Subcutaneous abdominal adipose tissue (tissue), 5 donors: Measurements from ENCODE around the gene MTHFS.
A peak's percentile ranks its signal among the peaks of the same experiment; 100 is the strongest.
"Not testable (repeated sequence)": the region's sequence is repeated elsewhere in the genome, so short reads cannot be mapped to it uniquely, and the experiment has no call there.

Experiments used
- H3K27ac ChIP-seq: one replicate; pipeline ENCODE4 v1.7.0; 2013; ENCODE audit warnings: low read depth, mild to moderate bottlenecking, inconsistent platforms, low read length, moderate library complexity
- H3K27me3 ChIP-seq, 5 donors: one replicate each; pipeline ENCODE4 v1.7.0; 2013; ENCODE audit warnings: low read length in 5 of 5, inconsistent platforms in 1 of 5; ENCODE audit not compliant: control insufficient read depth in 5 of 5, insufficient read depth in 4 of 5
- H3K36me3 ChIP-seq, 5 donors: one replicate each; pipeline ENCODE4 v1.7.0; 2013; ENCODE audit warnings: low read length in 5 of 5; ENCODE audit not compliant: control insufficient read depth in 5 of 5, insufficient read depth in 5 of 5
- H3K4me1 ChIP-seq, 5 donors: one replicate each; pipeline ENCODE4 v1.7.0; 2013; ENCODE audit warnings: low read length in 5 of 5, mild to moderate bottlenecking in 3 of 5, moderate library complexity in 1 of 5; ENCODE audit not compliant: control insufficient read depth in 5 of 5, insufficient read depth in 5 of 5
- H3K4me3 ChIP-seq, 5 donors: one replicate each; pipeline ENCODE4 v1.7.0; 2013; ENCODE audit warnings: low read length in 5 of 5, low read depth in 1 of 5
- H3K9ac ChIP-seq, 5 donors: one replicate each; pipeline ENCODE4 v1.7.0; 2013; ENCODE audit warnings: low read length in 5 of 5, mild to moderate bottlenecking in 4 of 5, moderate library complexity in 3 of 5
- H3K9me3 ChIP-seq, 5 donors: one replicate each; pipeline ENCODE4 v1.7.0; 2013; ENCODE audit warnings: low read length in 5 of 5; ENCODE audit not compliant: control insufficient read depth in 5 of 5
- donor health status: healthy.
- donor health status: healthy.
- donor health status: healthy.
- donor health status: healthy.
- donor health status: healthy.

MTHFS gene

GRCh38 chr15:79929412-79929811, 32.6 kb upstream of the MTHFS start:
- Histone ChIP-seq H3K9ac (no peak overlapping the region), H3K36me3 (no peaks in the 10 kb centered on the region), H3K4me1 (peaks cover 0 to 2% (median 2%) of the 10 kb centered on the region in 5 donors), H3K9me3 (no peaks in the 10 kb centered on the region), H3K27ac (no peak overlapping the region), H3K27me3 (peaks cover 0 to 10% (median 0%) of the 10 kb centered on the region in 5 donors), H3K4me3 (no peak overlapping the region)

GRCh38 chr15:79926116-79926515, 29.3 kb upstream of the MTHFS start:
- not testable (repeated sequence) for H3K4me3 ChIP-seq, H3K9me3 ChIP-seq, H3K27me3 ChIP-seq, H3K9ac ChIP-seq, H3K36me3 ChIP-seq, H3K27ac ChIP-seq
- H3K4me1 ChIP-seq, result peaks cover 0 to 16% (median 13%) of the 10 kb centered on the region in 5 donors

GRCh38 chr15:79924379-79924778, 27.6 kb upstream of the MTHFS start:
- peaks cover 0 to 6% (median 2%) of the 10 kb centered on the region in 5 donors for H3K36me3 ChIP-seq
- H3K27me3 ChIP-seq, result no peaks in the 10 kb centered on the region
- H3K4me1 ChIP-seq, result peaks cover 0 to 16% (median 13%) of the 10 kb centered on the region in 5 donors
- peak overlapping the region in 3 of 5 donors; percentile 81 to 90 (median 86) for H3K9ac ChIP-seq
- peak overlapping the region; percentile 68 to 89 (median 84) for H3K4me3 ChIP-seq
- H3K9me3 ChIP-seq, result peaks cover 0 to 26% (median 18%) of the 10 kb centered on the region in 5 donors
- peak overlapping the region; percentile 85 for H3K27ac ChIP-seq

- Histone ChIP-seq H3K4me1 (peaks cover 0 to 16% (median 13%) of the 10 kb centered on the region in 5 donors), H3K9ac (peak overlapping the region; percentile 56 to 90 (median 81)), H3K27ac (peak overlapping the region; percentile 85), H3K4me3 (peak overlapping the region; percentile 68 to 89 (median 84)), H3K27me3 (no peaks in the 10 kb centered on the region), H3K36me3 (peaks cover 0 to 6% (median 2%) of the 10 kb centered on the region in 5 donors), H3K9me3 (peaks cover 0 to 33% (median 25%) of the 10 kb centered on the region in 5 donors)
Measured at GRCh38 chr15:79923515-79924169, 26.8 kb upstream of the MTHFS start.

GRCh38 chr15:79923079-79923514, 26.3 kb upstream of the MTHFS start:
- Histone ChIP-seq H3K4me3 (peak overlapping the region; percentile 68 to 89 (median 84)), H3K9me3 (peaks cover 0 to 38% (median 28%) of the 10 kb centered on the region in 5 donors)

GRCh38 chr15:79922512-79923078, 25.8 kb upstream of the MTHFS start:
- H3K36me3 ChIP-seq, result peaks cover 0 to 6% (median 2%) of the 10 kb centered on the region in 5 donors
- peak overlapping the region; percentile 68 to 89 (median 84) for H3K4me3 ChIP-seq
- H3K9ac ChIP-seq, result peak overlapping the region in 4 of 5 donors; percentile 66 to 90 (median 84)
- peaks cover 0 to 16% (median 13%) of the 10 kb centered on the region in 5 donors for H3K4me1 ChIP-seq
- H3K27ac ChIP-seq, result peak overlapping the region; percentile 85
- peaks cover 0 to 43% (median 33%) of the 10 kb centered on the region in 5 donors for H3K9me3 ChIP-seq
- H3K27me3 ChIP-seq, result no peaks in the 10 kb centered on the region

More at GRCh38 chr15:79923079-79923514, 26.3 kb upstream of the MTHFS start:
- peak overlapping the region; percentile 85 for H3K27ac ChIP-seq
- no peaks in the 10 kb centered on the region for H3K27me3 ChIP-seq
- H3K9ac ChIP-seq, result peak overlapping the region in 4 of 5 donors; percentile 66 to 90 (median 84)
- peaks cover 0 to 6% (median 2%) of the 10 kb centered on the region in 5 donors for H3K36me3 ChIP-seq
- H3K4me1 ChIP-seq, result peaks cover 0 to 16% (median 13%) of the 10 kb centered on the region in 5 donors

- Histone ChIP-seq H3K27ac (no peak overlapping the region), H3K4me1 (peaks cover 0 to 16% (median 13%) of the 10 kb centered on the region in 5 donors), H3K4me3 (peak overlapping the region in 1 of 5 donors; percentile 41), H3K9me3 (peaks cover 0 to 68% (median 59%) of the 10 kb centered on the region in 5 donors), H3K27me3 (no peaks in the 10 kb centered on the region), H3K36me3 (peaks cover 0 to 6% (median 2%) of the 10 kb centered on the region in 5 donors), H3K9ac (no peak overlapping the region)
Measured at GRCh38 chr15:79919749-79920511, 23.1 kb upstream of the MTHFS start.

GRCh38 chr15:79919090-79919748, 22.4 kb upstream of the MTHFS start:
- Histone ChIP-seq H3K9me3 (peaks cover 0 to 75% (median 66%) of the 10 kb centered on the region in 5 donors), H3K4me1 (peaks cover 0 to 12% (median 9%) of the 10 kb centered on the region in 5 donors), H3K27ac (no peak overlapping the region), H3K27me3 (no peaks in the 10 kb centered on the region), H3K9ac (no peak overlapping the region), H3K36me3 (peaks cover 0 to 6% (median 2%) of the 10 kb centered on the region in 5 donors), H3K4me3 (peak overlapping the region in 1 of 5 donors; percentile 41)

GRCh38 chr15:79918278-79918677, 21.5 kb upstream of the MTHFS start:
- Histone ChIP-seq H3K27ac (no peak overlapping the region), H3K27me3 (no peaks in the 10 kb centered on the region), H3K9ac (no peak overlapping the region), H3K9me3 (peaks cover 0 to 75% (median 69%) of the 10 kb centered on the region in 5 donors), H3K4me3 (no peak overlapping the region), H3K36me3 (peaks cover 0 to 9% (median 2%) of the 10 kb centered on the region in 5 donors), H3K4me1 (peaks cover 0 to 9% (median 6%) of the 10 kb centered on the region in 5 donors)
